Urothelium cell line (cell line): ENCODE measurements around the gene XBP1.
A peak's percentile ranks its signal among the peaks of the same experiment; 100 is the strongest.
"Not testable (repeated sequence)": the region's sequence is repeated elsewhere in the genome, so short reads cannot be mapped to it uniquely, and the experiment has no call there.

Experiments
- DNase-seq: peaks from one replicate; pipeline ENCODE4 v3.0.0; 2011; ENCODE audit warnings: low spot score, mixed read lengths
- FAIRE-seq: peaks from 2 replicates; lab custom pipeline; 2011; peaks lifted over from hg19 to GRCh38; lab: Jason Lieb, UNC

The XBP1 gene

DNA sequence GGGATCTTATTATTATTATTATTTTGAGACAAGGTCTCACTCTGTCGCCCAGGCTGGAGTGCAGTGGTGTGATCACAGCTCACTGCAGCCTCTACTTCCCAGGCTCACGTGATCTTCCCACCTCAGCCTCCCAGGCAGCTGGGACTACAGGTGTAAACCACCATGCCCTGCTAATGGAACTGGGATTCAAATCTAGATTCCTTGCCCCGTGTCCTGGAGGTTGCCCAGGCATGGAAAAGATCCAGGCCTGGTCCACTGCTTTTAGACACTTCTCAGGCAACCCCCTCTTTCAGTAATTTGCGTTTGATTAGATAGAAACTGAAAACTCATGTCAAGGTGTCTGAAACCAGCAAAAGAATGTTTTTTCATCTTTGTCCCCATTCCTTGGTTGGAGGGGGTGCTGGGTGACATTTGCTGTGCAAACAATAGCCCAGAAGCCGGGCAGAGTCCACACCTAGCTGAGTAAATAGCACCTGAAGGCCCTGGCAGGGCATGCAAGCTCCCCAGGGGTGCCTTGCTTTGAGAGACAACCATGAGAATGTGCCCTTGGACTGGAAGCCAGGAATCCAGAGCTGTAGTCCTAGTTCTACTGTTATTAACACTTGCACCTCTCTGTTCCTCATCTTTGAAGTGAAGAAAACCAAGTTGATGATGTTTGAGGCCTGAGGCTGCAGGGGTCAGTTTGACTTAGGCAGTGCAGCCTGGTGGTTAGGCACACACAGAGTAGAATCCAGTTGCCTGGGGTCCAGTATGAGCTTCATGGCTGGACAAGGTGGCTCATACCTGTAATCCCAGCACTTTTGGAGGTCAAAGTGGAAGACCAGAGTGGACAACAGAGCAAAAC lies 19.1 kb upstream of the XBP1 start:
- FAIRE-seq, result no peak
- no peak for DNase-seq

DNA sequence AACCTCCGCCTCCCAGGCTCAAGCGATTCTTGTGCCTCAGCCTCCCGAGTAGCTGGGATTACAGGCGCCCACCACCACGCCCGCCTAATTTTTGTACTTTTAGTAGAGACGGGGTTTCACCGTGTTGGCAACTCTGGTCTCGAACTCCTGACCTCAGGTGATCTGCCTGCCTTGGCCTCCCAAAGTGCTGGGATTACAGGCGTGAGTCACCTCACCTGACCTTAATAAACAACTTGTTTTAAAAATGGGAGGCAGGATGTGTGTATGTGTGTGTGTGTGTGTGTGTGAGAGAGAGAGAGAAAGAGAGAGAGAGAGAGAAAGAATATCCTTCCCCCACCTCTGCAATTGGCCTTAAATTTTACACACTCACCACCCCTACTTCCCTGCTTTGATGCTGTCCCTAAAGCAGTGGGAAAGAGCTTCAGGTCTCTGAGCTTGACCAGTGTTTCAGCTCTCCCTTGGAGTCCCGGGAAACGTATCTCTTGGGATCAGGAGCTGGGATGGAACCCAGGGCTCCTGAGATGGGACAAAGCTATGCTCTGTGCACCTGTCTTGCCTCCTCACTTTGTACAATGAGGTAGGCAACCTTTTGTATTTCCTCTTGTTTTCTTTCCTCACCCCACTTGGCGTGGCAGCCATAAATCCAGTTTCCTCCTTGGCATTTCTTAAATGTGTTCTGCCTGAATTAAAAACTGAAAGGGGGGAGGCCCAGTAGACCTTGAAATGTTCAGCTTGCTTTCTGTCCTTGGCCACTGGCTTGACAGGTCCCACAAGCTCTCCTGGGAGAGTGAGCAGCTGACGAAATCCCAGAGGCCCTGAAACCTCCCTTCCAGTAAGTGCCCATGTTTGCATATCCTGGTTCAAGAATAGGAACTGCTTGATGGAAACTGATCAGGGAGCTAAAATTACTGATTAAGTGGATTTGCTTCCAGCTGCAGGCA lies 17.8 kb upstream of the XBP1 start:
- no peak for DNase-seq
- FAIRE-seq, result no peak

DNA sequence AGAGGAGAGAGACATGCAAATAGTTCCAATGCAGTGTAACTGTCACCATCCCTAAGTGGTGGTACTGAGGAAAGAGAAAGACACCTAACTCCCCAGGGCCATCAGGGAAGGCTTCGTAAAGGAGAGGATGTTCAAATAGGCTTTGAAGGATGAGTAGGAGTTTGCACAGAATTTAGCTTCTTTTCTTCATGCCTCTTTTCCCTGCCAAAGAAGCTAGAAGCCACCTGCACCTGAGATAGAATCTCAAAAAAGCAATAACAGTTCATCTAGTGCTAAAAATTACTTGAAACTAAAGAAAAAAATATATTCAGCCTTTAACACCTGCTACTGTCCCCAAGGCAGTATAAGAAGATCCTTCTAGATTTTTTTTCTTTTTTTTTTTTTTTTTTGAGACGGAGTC lies 16.7 kb upstream of the XBP1 start:
- FAIRE-seq (no peak), DNase-seq (no peak)

DNA sequence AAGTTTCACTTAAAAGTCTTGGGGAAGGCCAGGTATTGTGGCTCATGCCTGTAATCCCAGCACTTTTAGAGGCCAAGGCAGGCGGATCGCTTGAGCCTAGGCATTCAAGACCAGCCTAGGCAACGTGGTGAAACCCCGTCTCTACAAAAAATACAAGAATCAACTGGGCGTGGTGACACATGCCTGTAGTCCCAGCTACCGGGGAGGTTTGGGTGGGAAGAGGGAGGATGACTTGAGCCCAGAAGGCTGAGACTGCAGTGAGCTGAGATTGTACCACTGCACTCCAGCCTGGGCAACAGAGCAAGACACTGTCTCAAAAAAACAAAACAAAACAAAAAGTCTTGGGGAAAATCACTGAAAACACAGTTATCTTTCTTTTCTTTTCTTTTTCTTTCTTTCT lies 15.4 kb upstream of the XBP1 start:
- no peak for DNase-seq
- no peak for FAIRE-seq

DNA sequence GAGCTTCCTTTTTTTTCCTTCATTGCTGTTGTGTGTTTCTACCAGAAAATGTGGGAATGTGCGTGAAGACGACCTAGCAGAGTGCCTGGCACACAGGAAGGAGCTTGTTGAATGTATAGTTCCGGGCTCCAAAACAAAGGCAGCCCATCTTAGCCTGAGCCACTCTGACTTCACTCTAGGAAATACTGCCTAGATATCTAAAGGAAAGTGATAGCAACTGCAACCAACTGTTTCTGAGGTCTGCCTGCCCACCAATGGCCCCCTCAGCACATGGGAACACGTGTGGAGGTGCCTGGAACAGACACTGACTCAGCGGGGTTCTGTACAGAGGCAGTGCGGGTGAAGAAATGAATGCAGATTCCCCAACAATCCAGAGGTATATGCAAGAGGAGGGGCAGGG lies 14.7 kb upstream of the XBP1 start:
- DNase-seq (no peak), FAIRE-seq (no peak)

DNA sequence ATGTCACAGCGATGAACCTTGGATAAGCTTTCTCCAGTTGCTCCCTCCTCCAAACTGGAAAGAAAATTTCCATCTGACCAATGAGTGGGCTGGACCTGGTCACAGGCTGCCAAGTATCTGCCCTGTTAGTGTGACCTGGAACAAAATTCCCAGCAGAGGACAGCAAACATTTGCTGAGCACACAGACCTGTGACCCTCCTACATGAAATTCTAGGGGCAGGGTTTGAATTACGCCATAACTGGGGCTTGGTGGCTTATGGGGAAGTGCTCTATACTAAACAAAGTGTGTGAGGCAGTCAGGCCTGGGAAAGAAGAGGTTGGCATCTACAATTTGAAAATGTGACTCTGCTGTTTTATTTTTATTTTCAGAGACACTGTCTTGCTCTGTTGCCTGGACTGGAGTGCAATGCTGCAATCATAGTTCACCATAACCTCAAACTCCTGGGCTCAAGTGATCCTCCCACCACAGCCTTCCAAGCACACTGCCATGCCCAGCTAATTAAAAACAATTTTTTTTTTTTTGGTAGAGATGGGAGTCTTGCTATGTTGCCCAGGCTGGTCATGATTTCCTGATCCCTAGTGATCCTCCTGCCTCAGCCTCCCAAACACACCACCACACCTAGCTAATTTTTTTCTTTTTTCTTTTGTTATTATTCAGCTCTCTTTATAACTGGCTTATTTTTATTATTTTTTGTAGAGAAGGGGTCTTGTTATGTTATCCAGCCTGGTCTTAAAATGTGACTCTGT lies 13.6 kb upstream of the XBP1 start:
- DNase-seq (no peak), FAIRE-seq (no peak)

DNA sequence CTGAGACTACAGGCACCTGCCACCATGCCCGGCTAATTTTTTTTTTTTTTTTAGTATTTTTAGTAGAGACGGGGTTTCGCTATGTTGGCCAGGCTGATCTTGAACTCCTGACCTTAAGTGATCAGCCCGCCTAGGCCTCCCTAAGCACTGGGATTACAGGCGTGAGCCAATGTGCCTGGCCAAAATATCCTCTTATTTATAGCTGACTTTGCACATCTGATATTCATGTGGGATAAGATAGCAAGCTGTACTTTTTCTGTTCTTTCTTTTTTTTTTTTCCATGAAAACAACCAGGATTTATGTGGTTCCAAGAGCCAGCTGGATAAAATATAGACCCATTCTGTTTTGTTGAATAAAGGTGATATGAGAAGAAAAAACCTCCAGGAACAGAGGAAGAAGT lies 12.1 kb upstream of the XBP1 start:
- no peak for FAIRE-seq

DNA sequence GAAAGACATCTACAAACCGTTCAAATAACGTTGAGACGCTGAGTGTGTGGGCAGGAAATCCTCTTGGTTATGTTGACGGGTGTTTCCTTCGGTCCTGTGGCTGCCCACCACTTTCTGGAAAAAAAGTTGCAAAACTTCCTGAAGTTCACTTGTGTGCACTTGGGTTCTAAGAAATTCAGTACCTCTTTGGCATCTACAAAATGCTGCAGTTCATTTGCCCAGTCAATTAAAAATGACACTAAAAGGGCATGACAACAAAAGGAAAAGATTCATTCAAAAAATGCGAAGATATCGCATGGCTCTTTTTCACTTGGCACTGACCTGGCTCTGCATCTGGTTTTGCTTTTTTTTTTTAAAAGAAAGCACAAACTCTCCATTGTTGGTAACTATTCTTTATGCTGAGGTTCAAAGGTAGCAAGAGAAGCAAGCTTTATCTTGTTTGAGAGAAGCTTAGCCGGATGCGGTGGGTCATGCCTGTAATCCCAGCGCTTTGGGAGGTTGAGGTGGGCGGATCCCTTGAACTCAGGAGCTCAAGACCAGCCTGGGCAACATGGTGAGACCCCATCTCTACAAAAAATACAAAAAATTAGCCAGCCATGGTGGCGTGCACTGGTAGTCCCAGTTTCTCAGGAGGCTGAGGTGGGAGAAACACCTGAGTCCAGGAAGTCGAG lies 10.6 kb upstream of the XBP1 start:
- FAIRE-seq (no peak), DNase-seq (no peak)

More for the DNA sequence above, 12.1 kb upstream of the XBP1 start:
- DNase-seq, result no peak

DNA sequence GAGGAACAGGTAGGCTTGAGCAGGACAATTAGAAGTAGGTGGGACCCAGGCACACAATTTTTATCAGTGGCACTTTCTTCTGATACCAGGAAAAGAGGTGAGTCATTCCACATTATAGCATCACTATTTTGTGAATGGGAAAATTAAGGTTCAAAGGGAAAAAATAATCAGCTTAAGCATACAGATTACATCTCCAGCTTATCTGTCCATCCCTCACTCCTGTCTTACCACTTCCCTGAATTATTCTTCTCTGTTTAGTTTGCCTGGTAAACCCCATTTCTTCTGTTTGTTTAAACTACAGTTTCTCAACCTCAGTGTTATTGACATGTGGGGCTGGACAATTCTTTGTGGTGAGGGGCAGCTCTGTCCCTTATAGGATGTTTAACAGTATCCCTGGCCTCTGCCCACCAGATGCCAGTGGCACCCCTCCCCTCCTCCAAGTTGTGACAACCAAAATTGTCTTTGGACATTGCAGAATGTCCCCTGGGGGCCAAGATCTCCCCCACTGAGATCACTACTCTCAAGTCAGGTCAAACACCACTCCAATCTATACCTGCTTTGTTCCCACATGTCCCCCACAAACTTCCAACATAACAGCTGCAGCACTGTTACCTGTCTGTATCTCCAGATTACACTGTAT lies 8.5 kb upstream of the XBP1 start:
- FAIRE-seq (no peak), DNase-seq (no peak)

DNA sequence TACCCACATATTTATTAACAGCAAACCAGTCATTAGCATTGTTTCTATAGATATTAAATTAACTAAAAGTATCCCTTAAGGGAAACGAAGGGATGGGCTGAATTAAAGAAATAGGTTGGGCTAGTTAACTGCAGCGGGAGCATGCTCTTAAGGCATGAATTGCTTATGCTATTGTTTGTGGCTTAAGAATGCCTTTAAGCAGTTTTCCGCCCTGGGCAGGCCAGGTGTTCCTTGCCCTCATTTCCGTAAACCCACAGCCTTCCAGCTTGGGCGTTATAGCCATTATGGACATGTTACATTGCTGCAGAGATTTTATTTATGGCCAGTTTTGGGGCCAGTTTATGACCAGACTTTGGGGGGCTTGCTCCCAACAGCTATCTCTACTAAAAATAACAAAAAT lies 5.1 kb upstream of the XBP1 start:
- DNase-seq, FAIRE-seq: not testable (repeated sequence)

DNA sequence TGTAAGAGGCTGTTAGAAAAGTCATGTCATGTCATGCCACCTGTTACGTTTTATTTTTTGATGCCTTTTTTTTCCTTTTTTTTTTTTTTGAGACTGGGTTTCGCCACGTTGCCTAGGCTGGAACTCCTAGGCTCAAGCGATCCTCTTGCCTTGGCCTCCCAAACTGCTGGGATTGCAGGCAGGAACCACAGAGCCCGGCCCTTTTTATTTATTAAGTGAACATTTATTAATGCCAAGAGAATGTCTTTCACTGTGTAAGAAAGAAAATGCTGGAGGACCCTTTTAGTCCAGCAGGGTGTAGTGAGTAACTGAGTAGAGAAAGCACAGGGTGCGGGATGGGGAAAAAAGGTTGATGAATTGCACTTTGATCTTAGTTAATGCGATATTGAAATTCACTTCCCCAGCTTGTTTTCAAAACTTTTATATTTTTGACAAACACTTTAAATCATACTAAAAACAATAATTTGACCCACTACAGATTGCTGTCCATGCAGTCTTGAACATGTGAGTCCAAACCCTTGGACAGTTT lies 2.3 kb upstream of the XBP1 start:
- DNase-seq (peak; percentile 15), FAIRE-seq (no peak)

DNA sequence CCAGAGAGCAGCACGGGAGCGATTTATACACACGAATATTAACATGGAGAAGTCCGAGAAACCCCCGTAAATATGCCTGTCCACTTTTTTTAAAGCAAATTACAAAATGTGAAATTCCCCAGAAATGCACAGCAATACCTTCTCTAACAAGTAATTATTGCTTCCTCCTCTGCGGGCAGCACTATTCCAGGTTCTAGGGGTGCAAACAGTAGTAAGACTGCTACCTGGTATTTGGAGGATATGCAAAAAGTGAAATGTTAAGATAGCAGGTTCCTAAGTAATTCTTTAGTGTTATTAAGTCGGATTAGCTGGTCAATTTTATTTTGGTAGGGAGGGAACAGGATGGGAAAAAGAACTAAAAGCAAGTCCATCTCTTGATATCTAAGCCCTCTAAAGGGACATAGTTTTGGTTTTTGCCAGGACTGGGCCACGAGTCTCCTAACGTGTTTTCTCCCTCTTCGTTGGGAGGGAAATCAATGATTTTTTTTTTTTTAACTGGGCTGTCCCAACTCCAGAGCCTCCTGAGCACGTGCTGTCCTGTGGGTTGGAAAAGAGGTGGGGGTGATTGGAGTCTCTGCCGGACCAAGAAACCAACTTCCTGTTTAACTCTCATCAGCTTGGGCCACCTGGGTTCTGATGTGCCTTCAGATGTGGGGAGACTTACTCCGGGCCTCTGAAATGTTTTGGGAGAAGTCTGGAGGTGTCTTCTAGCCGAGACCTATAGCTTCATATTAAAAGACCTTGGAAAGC lies 1.7 kb upstream of the XBP1 start:
- FAIRE-seq (no peak), DNase-seq (peak; percentile 20)

DNA sequence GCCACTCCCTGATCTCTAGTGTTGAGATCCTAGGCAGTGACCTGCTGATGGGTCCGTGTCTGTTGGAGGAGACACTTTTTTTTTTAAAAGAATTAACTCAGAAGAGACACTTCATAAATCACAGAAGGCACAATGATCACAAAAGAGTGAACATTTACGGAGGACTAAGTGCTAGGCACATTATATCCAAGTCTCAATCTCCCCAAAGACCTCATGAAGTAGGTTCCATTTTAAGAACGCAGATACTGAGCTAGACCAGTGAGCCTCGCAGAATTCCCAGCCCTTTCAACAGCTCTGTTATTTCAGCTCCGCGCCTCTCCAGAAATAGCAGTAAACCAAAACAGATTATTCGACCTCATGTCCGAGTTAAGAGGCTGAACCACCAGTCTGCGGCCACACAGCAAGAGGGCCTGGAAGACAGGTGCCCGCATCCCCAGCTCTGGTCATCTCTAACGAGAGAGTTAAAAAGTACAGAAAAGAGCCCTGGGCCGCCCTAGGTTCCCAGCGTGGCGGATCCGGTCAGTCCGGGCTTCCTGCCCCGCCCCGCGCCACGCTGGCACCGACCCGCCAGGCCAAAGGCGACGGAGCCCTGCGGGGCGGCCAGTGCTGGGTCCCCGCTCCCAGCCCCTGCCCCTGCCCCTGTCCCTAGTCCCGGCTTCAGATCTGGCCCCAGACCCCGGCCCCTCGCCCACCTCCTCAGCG lies 612 bp downstream of the XBP1 start:
- FAIRE-seq (no peak), DNase-seq (peak; percentile 69)

DNA sequence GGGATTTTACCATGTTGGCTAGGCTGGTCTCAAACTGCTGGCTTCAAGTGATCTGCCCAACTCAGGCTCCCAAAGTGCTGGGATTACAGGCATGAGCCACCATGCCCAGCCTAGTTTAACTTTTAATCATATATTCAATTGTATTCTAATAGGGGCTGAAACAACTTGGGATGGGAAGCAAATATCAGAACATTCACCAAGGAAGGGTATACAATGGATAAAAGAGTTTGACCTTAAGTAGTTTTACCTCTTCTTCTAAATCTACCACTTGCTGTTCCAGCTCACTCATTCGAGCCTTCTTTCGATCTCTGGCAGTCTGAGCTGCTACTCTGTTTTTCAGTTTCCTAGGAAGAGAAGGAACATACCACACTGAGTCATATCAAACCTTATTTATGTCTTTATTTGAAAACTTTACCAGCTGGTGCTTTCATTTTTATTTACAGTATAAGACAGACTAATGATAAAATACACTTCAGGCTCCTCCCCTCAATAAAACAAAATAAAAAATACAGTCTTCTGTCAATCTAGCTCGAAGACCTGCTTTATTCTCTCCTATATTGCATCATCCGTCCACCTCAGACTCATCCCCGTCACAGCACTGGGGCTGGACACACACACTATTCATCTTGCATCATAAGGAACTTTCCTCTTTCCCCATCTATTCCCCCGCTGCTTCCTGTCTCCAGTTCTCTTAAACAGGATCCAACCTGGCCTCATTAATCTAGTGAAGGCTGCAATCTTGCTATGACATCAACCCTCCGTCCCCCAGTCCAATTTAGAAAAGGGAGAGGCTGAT lies 1.4 kb downstream of the XBP1 start:
- FAIRE-seq (no peak), DNase-seq (peak; percentile 50)

DNA sequence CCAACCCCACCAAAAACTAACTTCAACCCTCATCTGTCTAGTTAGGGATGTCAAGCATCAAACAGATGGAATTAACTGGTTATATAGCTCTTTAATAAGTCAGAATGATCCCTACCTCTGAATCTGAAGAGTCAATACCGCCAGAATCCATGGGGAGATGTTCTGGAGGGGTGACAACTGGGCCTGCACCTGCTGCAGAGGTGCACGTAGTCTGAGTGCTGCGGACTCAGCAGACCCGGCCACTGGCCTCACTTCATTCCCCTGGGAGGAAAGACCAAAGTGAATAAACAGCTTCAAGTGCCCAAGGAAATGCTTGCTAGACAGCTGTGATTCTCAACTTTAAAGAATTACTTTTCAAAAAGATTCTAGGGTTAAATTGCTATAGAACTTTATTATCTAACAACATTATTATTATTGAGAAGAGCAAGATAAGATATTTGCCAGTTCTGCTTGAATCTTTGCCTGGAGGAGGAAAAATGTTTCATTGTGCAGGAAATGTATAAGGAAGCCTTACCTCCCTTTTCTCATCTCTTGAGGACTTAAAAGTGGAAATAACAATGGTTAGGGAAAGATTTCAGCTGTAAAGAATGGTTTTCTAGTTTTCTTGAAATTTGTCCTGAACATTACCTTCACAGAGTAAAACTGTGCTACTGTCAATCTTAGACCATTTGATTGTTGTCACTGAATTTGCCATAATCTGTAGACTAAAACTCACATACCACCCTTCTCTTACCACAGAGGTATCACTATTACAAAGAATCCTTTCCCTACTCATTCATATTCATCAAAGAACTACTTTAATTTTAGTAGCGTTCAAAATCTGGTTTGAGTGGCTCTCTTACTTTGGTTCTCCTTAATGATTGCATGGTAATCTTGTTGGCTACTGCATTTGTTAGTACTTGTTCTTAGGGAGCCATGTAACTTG lies 4.2 kb downstream of the XBP1 start:
- no peak for DNase-seq
- FAIRE-seq, result no peak

DNA sequence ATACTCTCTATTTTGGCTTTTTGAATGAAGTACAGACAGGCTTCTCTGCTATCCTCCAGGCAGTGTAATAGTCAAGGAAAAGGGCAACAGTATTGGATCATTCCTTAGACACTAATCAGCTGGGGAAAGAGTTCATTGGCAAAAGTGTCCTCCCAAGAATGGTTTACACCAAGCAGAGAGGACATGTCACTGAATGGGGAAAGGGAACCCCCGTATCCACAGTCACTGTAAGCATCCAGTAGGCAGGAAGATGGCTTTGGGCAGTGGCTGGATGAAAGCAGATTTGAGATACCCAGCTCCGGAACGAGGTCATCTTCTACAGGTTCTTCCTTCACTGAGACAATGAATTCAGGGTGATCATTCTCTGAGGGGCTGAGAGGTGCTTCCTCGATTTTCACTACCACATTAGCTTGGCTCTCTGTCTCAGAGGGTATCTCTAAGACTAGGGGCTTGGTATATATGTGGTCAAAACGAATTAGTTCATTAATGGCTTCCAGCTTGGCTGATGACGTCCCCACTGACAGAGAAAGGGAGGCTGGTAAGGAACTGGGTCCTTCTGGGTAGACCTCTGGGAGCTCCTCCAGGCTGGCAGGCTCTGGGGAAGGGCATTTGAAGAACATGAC lies 5.2 kb downstream of the XBP1 start:
- DNase-seq, result no peak
- no peak for FAIRE-seq
